Thyroid gland (tissue), 4 donors: ENCODE results near the gene SPSB4. TPM values are rescaled to one million over a fixed set of nuclear protein-coding genes. Genes with fewer than 3 reads are reported as not detected.

ENCODE experiments used
- DNase-seq, 2 donors: peaks; one replicate each; pipeline ENCODE4 v3.0.0-alpha.2; 2019
- H3K27ac ChIP-seq, 3 donors: fragments of 200-600 bp; sonication (generic); 1 replicate in 2 of 3; 2 replicates in 1 of 3; pipeline ENCODE4 v1.5.1; 2016 to 2019; ENCODE audit warnings: mild to moderate bottlenecking in 1 of 3, moderate library complexity in 1 of 3
- H3K27me3 ChIP-seq: fragments of 200-600 bp; sonication (generic); one replicate; pipeline ENCODE4 v1.5.1; 2019
- H3K36me3 ChIP-seq, 2 donors: fragments of 200-600 bp; sonication (generic); one replicate each; pipeline ENCODE4 v1.5.1; 2016 to 2019
- H3K4me1 ChIP-seq, 2 donors: fragments of 200-600 bp; sonication (generic); one replicate each; pipeline ENCODE4 v1.5.1; 2017 to 2019
- H3K4me3 ChIP-seq, 3 donors: fragments of 200-600 bp; sonication (generic); replicated peaks in 1 of 3; 1 replicate in 2 of 3; 2 replicates in 1 of 3; pipeline ENCODE4 v1.5.1; 2016; ENCODE audit warnings: mild to moderate bottlenecking in 1 of 3
- H3K9me3 ChIP-seq: fragments of 200-600 bp; sonication (generic); one replicate; pipeline ENCODE4 v1.5.1; 2017
- POLR2A ChIP-seq, 2 donors: fragments of 450-650 bp; IDR thresholded peaks; one replicate each; pipeline ENCODE4 v1.6.1; 2017; ENCODE audit warnings: antibody characterized with exemption in 2 of 2, mild to moderate bottlenecking in 2 of 2, moderate library complexity in 1 of 2
- WGBS, 2 donors: methylation state at CpG; one replicate each; pipeline ENCODE4 v1.1.5; 2017; 5-methylcytosine and 5-hydroxymethylcytosine counted together
- intact Hi-C: fragments of 100-400 bp; cut with DNase I; formaldehyde crosslinking; loops from one replicate; pipeline ENCODE4 v1.15.1; 2023
- total RNA-seq, 4 donors: library from RNA; depleted of rRNA; stranded (reverse); fragments of >200 nt; gene quantifications; one replicate each; pipeline ENCODE4 v1.2.3, GENCODE V29; 2016
- TF ChIP-seq, protein P1 (sequence below), 6 experiments: fragments of 200-600 bp in 3 of 6; fragments of 450-650 bp in 3 of 6; sonication (generic) in 3 of 6; IDR thresholded peaks; one replicate each; pipeline ENCODE4 v1.5.1; 2016 to 2019; ENCODE audit warnings: antibody characterized with exemption in 6 of 6, mild to moderate bottlenecking in 2 of 6, inconsistent platforms in 1 of 6, moderate library complexity in 1 of 6

SPSB4 gene
- total RNA-seq, 4 donors from 2014 or later: 1.2 TPM; not detected in 3

DNA sequence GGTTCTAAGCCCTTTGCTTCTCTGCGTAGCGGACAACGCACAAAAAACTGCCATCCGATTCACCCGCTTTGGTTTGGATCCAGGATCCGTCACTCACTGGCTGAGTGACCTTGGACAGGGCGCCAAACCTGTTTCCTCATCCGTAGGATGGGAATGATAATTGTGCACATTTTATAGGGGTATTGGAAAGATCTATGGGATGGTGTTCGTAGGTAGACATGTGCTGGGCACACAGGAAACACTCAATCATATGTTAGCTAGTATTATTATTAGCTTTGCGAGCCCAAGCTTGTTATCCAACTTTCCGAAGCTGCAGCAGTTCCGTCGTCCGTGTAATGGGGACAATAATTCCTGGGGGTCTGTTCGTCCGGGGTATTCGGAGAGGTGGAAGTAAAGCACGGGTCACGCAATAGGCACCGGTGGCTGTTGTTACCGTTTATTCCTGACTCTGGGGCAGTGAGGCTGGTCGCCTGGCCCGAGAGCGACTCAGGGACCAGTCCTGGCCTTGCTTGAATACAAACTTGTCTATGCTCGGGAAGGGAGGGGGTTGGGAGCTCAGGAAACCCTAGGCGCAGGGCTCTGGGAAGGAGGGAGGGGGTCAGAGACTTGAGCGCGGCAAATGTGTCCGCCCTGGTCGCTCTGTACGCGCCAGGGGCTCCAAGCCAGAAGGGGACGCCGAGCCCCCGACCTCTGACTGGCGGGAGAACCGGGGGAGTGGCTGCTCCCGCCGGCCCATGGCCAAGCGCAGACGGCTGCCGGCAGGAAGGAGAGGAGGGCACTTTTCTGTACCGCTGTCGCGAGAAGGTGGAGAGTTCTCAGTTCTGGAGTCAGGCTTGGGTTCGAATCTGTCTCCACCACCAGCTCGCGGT, 1.3 kb downstream of the SPSB4 start:
- Histone ChIP-seq H3K4me3 (peak overlapping the region in 1 of 3 donors; percentile 4), H3K36me3 (no peaks in the 10 kb centered on the region), H3K27ac (no peak overlapping the region), H3K9me3 (no peaks in the 10 kb centered on the region), H3K27me3 (peaks cover 5% of the 10 kb centered on the region), H3K4me1 (peaks cover 6 to 18% of the 10 kb centered on the region in 2 donors)
- intact Hi-C loops: no loop called here
- DNase-seq: no peak
- 2 to 7% methylated on average over 30 to 45 of the region's 48 CpGs for WGBS, 2 donors
- TF ChIP-seq POLR2A (IDR thresholded peaks at IDR 0.05): no peak
- TF ChIP-seq, protein P1, sequence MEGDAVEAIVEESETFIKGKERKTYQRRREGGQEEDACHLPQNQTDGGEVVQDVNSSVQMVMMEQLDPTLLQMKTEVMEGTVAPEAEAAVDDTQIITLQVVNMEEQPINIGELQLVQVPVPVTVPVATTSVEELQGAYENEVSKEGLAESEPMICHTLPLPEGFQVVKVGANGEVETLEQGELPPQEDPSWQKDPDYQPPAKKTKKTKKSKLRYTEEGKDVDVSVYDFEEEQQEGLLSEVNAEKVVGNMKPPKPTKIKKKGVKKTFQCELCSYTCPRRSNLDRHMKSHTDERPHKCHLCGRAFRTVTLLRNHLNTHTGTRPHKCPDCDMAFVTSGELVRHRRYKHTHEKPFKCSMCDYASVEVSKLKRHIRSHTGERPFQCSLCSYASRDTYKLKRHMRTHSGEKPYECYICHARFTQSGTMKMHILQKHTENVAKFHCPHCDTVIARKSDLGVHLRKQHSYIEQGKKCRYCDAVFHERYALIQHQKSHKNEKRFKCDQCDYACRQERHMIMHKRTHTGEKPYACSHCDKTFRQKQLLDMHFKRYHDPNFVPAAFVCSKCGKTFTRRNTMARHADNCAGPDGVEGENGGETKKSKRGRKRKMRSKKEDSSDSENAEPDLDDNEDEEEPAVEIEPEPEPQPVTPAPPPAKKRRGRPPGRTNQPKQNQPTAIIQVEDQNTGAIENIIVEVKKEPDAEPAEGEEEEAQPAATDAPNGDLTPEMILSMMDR (IDR thresholded peaks at IDR 0.05): no peak

DNA sequence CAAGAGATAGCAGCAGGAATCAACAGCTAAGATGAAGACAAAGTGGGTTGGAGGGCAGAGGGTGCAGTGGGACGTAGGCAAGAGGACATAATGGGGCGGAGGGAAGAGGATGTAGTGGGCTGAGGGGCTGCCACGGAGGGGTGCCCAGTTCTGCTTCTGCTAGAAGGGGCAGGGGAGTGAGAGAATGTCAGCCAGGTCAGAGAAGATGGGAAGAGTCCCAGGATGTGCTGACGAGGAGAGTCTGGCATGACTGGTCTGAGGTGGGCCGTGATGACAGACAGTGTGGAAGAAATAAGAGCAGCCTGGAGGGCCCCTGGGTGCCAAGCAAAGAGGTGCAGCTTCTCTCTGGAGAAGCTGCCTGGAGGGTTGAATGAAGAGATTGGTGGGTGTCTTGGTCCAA, 4.0 kb downstream of the SPSB4 start:
- Histone ChIP-seq H3K9me3 (no peaks in the 10 kb centered on the region), H3K4me1 (peaks cover 6 to 18% of the 10 kb centered on the region in 2 donors), H3K4me3 (no peak overlapping the region), H3K36me3 (no peaks in the 10 kb centered on the region), H3K27me3 (peaks cover 5% of the 10 kb centered on the region), H3K27ac (no peak overlapping the region)
- 92% methylated on average over 5 of the region's 5 CpGs for WGBS, 2 donors
- TF ChIP-seq, protein P1 (IDR thresholded peaks at IDR 0.05): no peak
- TF ChIP-seq POLR2A (IDR thresholded peaks at IDR 0.05): no peak
- intact Hi-C loops: no loop called here
- DNase-seq: no peak

DNA sequence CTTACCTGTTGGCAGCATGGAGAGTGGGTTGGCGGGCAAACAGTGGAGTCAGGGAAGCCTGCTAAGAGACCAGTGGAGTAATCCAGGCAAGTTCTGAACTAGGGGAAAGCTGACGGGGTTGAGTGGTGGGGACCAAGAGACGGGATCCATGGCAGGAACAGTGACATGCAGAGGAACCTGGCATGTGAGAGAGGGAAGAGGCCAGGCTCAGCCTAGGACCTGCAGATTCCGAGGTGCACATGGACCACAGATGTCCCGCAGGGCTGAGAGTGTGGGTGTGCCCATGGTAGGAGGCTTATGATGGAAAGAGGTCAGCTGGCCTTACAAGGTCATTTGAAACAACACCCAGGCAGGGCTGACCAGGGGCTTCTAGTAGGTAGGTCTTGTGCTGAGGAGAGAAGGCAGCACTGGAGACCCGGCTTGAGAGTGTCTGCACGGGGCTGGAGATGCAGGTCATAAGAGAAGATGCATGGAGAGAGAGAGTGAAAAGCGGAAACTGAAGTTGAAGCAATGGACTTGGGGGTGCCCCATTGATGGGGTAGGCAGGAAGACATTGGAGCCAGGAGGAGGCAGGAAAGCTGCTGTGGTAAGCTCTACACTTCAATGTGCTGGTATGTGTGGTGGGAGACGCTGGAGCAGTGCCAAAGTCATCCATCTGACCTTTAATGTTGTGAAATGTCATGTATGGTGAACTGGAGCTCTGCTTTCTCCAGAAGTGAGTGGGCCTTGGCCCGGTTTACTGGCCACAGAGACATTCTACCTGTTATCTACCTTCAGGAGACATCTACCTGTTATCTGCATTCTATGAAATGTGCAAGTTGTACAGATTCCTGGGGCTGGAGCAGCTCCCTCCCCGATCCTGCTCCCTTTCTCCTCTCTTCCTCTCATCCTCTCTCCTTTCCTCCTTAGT, 4.6 kb downstream of the SPSB4 start:
- intact Hi-C loops: no loop called here
- no peak overlapping the region for H3K4me3 ChIP-seq
- WGBS, 2 donors: 90 to 93% methylated on average over 11 of the region's 11 CpGs
- H3K27me3 ChIP-seq: peaks cover 5% of the 10 kb centered on the region
- peaks cover 6 to 17% of the 10 kb centered on the region in 2 donors for H3K4me1 ChIP-seq
- H3K27ac ChIP-seq: no peak overlapping the region
- no peak for TF ChIP-seq POLR2A (IDR thresholded peaks at IDR 0.05)
- TF ChIP-seq, protein P1 (IDR thresholded peaks at IDR 0.05): no peak
- H3K36me3 ChIP-seq: no peaks in the 10 kb centered on the region
- no peaks in the 10 kb centered on the region for H3K9me3 ChIP-seq
- no peak for DNase-seq

DNA sequence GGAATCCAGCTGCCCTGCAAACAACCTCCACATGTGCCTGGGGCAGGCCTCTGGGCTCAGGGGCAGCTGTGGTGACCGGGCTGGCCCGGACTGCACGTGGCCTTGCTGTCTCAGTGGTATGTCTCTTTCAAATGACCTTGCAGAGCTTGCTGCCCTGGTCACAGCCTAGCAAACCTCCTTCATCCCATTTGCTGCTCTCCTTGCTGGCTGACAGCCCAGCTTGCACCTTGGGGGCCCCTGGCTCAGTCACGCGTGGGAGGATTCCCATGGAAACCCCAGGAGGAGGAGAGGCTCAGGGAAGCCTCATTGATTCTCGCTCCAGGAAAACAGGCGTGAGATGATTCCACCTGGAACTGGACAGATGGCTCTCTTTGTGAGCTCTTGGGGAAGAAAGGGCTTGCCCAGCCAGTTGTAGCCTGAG, 5.6 kb downstream of the SPSB4 start:
- no peak overlapping the region for H3K27ac ChIP-seq
- H3K4me3 ChIP-seq: no peak overlapping the region
- H3K27me3 ChIP-seq: peaks cover 5% of the 10 kb centered on the region
- peaks cover 4 to 8% of the 10 kb centered on the region in 2 donors for H3K4me1 ChIP-seq
- no peak for TF ChIP-seq POLR2A (IDR thresholded peaks at IDR 0.05)
- TF ChIP-seq, protein P1 (IDR thresholded peaks at IDR 0.05): no peak
- 34 to 41% methylated on average over 7 of the region's 7 CpGs for WGBS, 2 donors
- no peaks in the 10 kb centered on the region for H3K9me3 ChIP-seq
- no peaks in the 10 kb centered on the region for H3K36me3 ChIP-seq
- intact Hi-C loops: no loop called here
- peak; percentile 78 for DNase-seq
